ENCODE results near the gene DPPA5.
"Not testable (repeated sequence)": the region's sequence is repeated elsewhere in the genome, so short reads cannot be mapped to it uniquely, and the experiment has no call there.

DPPA5 gene

GRCh38 chr6:73364121-73364520 lies 10.0 kb upstream of the DPPA5 start:
- no peak for DNase-seq (ENCODE audit: low read depth in 2 of 2)

- no peak for DNase-seq (ENCODE audit: low read depth in 2 of 2)
Observed at GRCh38 chr6:73363537-73363875, 9.4 kb upstream of the DPPA5 start.

GRCh38 chr6:73362869-73363536 lies 8.9 kb upstream of the DPPA5 start:
- DNase-seq (ENCODE audit: low read depth in 2 of 2) = no peak

- no peak for DNase-seq (ENCODE audit: low read depth in 2 of 2)
Observed at GRCh38 chr6:73362358-73362757, 8.3 kb upstream of the DPPA5 start, which contains the start of gene KHDC3L. Gene KHDC3L, plus strand, starts transcription at chr6:73362658. Its CDS starts 72 bp downstream, at chr6:73362730.

- DNase-seq (ENCODE audit: low read depth in 2 of 2) = no peak
Observed at GRCh38 chr6:73349311-73349710, 4.8 kb downstream of the DPPA5 start.

GRCh38 chr6:73348550-73349204 lies 5.4 kb downstream of the DPPA5 start:
- DNase-seq (ENCODE audit: low read depth in 2 of 2) = no peak

GRCh38 chr6:73343164-73343563 lies 10.9 kb downstream of the DPPA5 start:
- DNase-seq (ENCODE audit: low read depth in 2 of 2) = no peak

GRCh38 chr6:73342174-73342573 lies 11.9 kb downstream of the DPPA5 start:
- no peak for DNase-seq (ENCODE audit: low read depth in 2 of 2)

- DNase-seq (ENCODE audit: low read depth in 2 of 2) = no peak
Observed at GRCh38 chr6:73341335-73341734, 12.7 kb downstream of the DPPA5 start.

GRCh38 chr6:73340048-73340447 lies 14.0 kb downstream of the DPPA5 start:
- DNase-seq (ENCODE audit: low read depth in 2 of 2) = no peak

GRCh38 chr6:73339340-73339739 lies 14.7 kb downstream of the DPPA5 start:
- DNase-seq (ENCODE audit: low read depth in 2 of 2) = no peak

- no peak for DNase-seq (ENCODE audit: low read depth in 2 of 2)
Observed at GRCh38 chr6:73329201-73329600, 24.9 kb downstream of the DPPA5 start.

GRCh38 chr6:73328790-73329189 lies 25.3 kb downstream of the DPPA5 start:
- DNase-seq (ENCODE audit: low read depth in 2 of 2) = no peak

- no peak for DNase-seq (ENCODE audit: low read depth in 2 of 2)
Observed at GRCh38 chr6:73325656-73326055, 28.4 kb downstream of the DPPA5 start.

GRCh38 chr6:73323323-73323722 lies 30.8 kb downstream of the DPPA5 start:
- DNase-seq (ENCODE audit: low read depth in 2 of 2) = no peak

- DNase-seq (ENCODE audit: low read depth in 2 of 2) = no peak
Observed at GRCh38 chr6:73314577-73315492, 39.2 kb downstream of the DPPA5 start.

GRCh38 chr6:73310503-73310845 lies 43.6 kb downstream of the DPPA5 start:
- DNase-seq (ENCODE audit: low read depth in 2 of 2) = not testable (repeated sequence)

GRCh38 chr6:73309785-73310502 lies 44.1 kb downstream of the DPPA5 start:
- DNase-seq (ENCODE audit: low read depth in 2 of 2) = peak; percentile 13 to 70

GRCh38 chr6:73309535-73309784 lies 44.6 kb downstream of the DPPA5 start:
- DNase-seq (ENCODE audit: low read depth in 2 of 2) = no peak

- no peak for DNase-seq (ENCODE audit: low read depth in 2 of 2)
Observed at GRCh38 chr6:73308712-73309534, 45.2 kb downstream of the DPPA5 start.

GRCh38 chr6:73303773-73304172 lies 50.3 kb downstream of the DPPA5 start:
- not testable (repeated sequence) for DNase-seq (ENCODE audit: low read depth in 2 of 2)

Measured in stimulated activated CD4-positive, alpha-beta T cell treated with anti-CD3 and anti-CD28 coated beads, Interleukin-12 subunit alpha, Interleukin-12 subunit beta, amount 100 ng/mL, for 24 hours (primary cell).